ENCODE measurements around the gene BBLN. TPM values are rescaled to one million over a fixed set of nuclear protein-coding genes. Genes with fewer than 3 reads are reported as not detected.
A peak's percentile ranks its signal among the peaks of the same experiment; 100 is the strongest.

The BBLN gene
- total RNA-seq, 1 experiment from 2014 or later: 48.5 TPM

GRCh38 chr9:128127990-128128835 is 31.9 kb upstream of the BBLN start:
- DNase-seq (ENCODE audit: low read depth, low spot score) (peak; percentile 50), ATAC-seq (peak; percentile 86)
- in situ Hi-C loops (cut with HindIII; ENCODE audit: low pct_unique_long_range_greater_than_20kb, low sequenced_read_pairs): no loop called here
- BruUV-seq (replicated peaks): no TSS peak
- Histone ChIP-seq H3K4me1 (ENCODE audit: control insufficient read depth, insufficient read depth, low read length) (0 out of 2 replicates have a peak, but pooled peaks cover 3% of the 10 kb centered on the region), H3K27ac (ENCODE audit: low read length) (peak overlapping the region; percentile 85), H3K36me3 (ENCODE audit: control insufficient read depth, insufficient read depth, low read length) (peaks cover 2% of the 10 kb centered on the region; the same call in 1 of the 2 replicates), H3K27me3 (ENCODE audit: control insufficient read depth, insufficient read depth, low read length) (no peaks in the 10 kb centered on the region), H3K4me3 (ENCODE audit: low read depth in 2 of 2, low read length in 2 of 2) (peak overlapping the region; percentile 80 to 83), H3K9me3 (ENCODE audit: control insufficient read depth, insufficient read depth, low read depth, low read length) (no peaks in the 10 kb centered on the region)
- intact Hi-C loops (cut with micrococcal nuclease; ENCODE audit: unreplicated experiment): no loop called here
- POLR2A ChIA-PET: no interaction called here
- CTCF ChIA-PET: no interaction called here
- TF ChIP-seq SIN3A (IDR thresholded peaks at IDR 0.05; ENCODE audit: borderline replicate concordance, insufficient read depth, low read depth, low read length): 0 out of 2 replicates have a peak, but pooled peaks have one; percentile 49
- TF ChIP-seq CTCF (IDR thresholded peaks at IDR 0.05): no peak
- peak; percentile 30; the same call in 1 of the 2 replicates for TF ChIP-seq POLR2AphosphoS5 (IDR thresholded peaks at IDR 0.05; ENCODE audit: low read depth, low read length)
- TF ChIP-seq TCF7L2 (IDR thresholded peaks at IDR 0.05; ENCODE audit: low read depth, low read length): no peak
- TF ChIP-seq REST (IDR thresholded peaks at IDR 0.05; ENCODE audit: insufficient read depth in 1 of 2, low read depth in 2 of 2, low read length in 1 of 2): no peak

GRCh38 chr9:128128836-128129590 is 31.1 kb upstream of the BBLN start:
- Histone ChIP-seq H3K9me3 (ENCODE audit: control insufficient read depth, insufficient read depth, low read depth, low read length) (no peaks in the 10 kb centered on the region), H3K4me3 (ENCODE audit: low read depth in 2 of 2, low read length in 2 of 2) (peak overlapping the region; percentile 80 to 83), H3K36me3 (ENCODE audit: control insufficient read depth, insufficient read depth, low read length) (peaks cover 2% of the 10 kb centered on the region; the same call in 1 of the 2 replicates), H3K27me3 (ENCODE audit: control insufficient read depth, insufficient read depth, low read length) (no peaks in the 10 kb centered on the region), H3K27ac (ENCODE audit: low read length) (peak overlapping the region; percentile 85), H3K4me1 (ENCODE audit: control insufficient read depth, insufficient read depth, low read length) (0 out of 2 replicates have a peak, but pooled peaks cover 3% of the 10 kb centered on the region)
- BruUV-seq (replicated peaks): no TSS peak
- TF ChIP-seq SIN3A (IDR thresholded peaks at IDR 0.05; ENCODE audit: borderline replicate concordance, insufficient read depth, low read depth, low read length) (no peak), TCF7L2 (IDR thresholded peaks at IDR 0.05; ENCODE audit: low read depth, low read length) (no peak), REST (IDR thresholded peaks at IDR 0.05; ENCODE audit: insufficient read depth in 1 of 2, low read depth in 2 of 2, low read length in 1 of 2) (no peak), CTCF (IDR thresholded peaks at IDR 0.05) (no peak), POLR2AphosphoS5 (IDR thresholded peaks at IDR 0.05; ENCODE audit: low read depth, low read length) (no peak)
- ATAC-seq: no peak
- ChIA-PET POLR2A (no interaction called here), CTCF (no interaction called here)
- in situ Hi-C loops (cut with HindIII; ENCODE audit: low pct_unique_long_range_greater_than_20kb, low sequenced_read_pairs): no loop called here
- DNase-seq (ENCODE audit: low read depth, low spot score): no peak
- intact Hi-C loops (cut with micrococcal nuclease; ENCODE audit: unreplicated experiment): no loop called here

Measured in Panc1 (cell line).